ENCODE results near the gene CD163L1. TPM values are rescaled to one million over a fixed set of nuclear protein-coding genes. Genes with fewer than 3 reads are reported as not detected.

CD163L1 gene
- polyA plus RNA-seq, 1 donor (not counting 4 experiments of a cell fraction or from before 2014, with no cell fraction given), result 0.62 TPM

DNA sequence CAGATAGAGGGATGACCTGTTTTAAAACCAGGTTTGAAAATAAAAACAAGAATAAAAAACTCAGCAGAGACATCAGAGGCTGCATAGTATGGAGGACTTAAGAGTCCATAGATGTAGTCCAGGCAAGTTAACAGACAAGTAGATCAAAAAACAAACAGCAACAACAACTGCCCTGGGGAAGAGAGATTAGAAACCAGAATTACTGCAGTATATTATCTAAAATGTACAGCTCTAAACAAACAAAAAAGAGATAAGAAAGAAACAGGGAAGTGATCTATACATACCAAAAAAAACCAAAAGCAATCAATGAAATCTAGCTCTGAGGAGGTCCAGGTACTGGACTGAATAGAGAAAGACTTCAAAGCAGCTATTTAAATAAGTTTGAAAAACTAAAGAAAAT is 91.3 kb downstream of the CD163L1 start:
- no peak overlapping the region for H2AFZ ChIP-seq (ENCODE audit: control insufficient read depth, low read length)
- no peaks in the 10 kb centered on the region for H3K4me1 ChIP-seq (ENCODE audit: control insufficient read depth, extremely low read depth, insufficient read depth, low read length)
- no peak for TF ChIP-seq EZH2 (IDR thresholded peaks at IDR 0.05; ENCODE audit: low read length)
- TF ChIP-seq CTCF (optimal IDR thresholded peaks at IDR 0.05 in 1 of 3, IDR thresholded peaks at IDR 0.05 in 1 of 3, conservative IDR thresholded peaks at IDR 0.05 in 1 of 3; ENCODE audit: extremely low read depth in 1 of 3, insufficient read depth in 2 of 3, low read length in 3 of 3), result no peak
- H3K9me1 ChIP-seq (ENCODE audit: control insufficient read depth, extremely low read depth, insufficient read depth, low read length), result no peaks in the 10 kb centered on the region
- no peaks in the 10 kb centered on the region for H3K79me2 ChIP-seq (ENCODE audit: control insufficient read depth, insufficient read depth, low read length)
- dilution Hi-C loops (cut with MboI; ENCODE audit: extremely low pct_ligation_motif_present, low sequenced_read_pairs), result no loop called here
- no peaks in the 10 kb centered on the region for H3K36me3 ChIP-seq (ENCODE audit: control insufficient read depth in 2 of 2, extremely low read depth in 1 of 2, insufficient read depth in 2 of 2, low read length in 2 of 2)
- H4K20me1 ChIP-seq (ENCODE audit: control insufficient read depth, extremely low read depth, insufficient read depth, low read length), result no peaks in the 10 kb centered on the region
- no peak overlapping the region for H3K27ac ChIP-seq (ENCODE audit: control insufficient read depth, insufficient read depth, low read length)
- H3K27me3 ChIP-seq (ENCODE audit: control insufficient read depth, extremely low read depth, insufficient read depth, low read length), result no peaks in the 10 kb centered on the region
- H3K9me3 ChIP-seq (ENCODE audit: control insufficient read depth, low read depth, low read length), result no peaks in the 10 kb centered on the region
- H3K4me3 ChIP-seq (ENCODE audit: control insufficient read depth in 2 of 3, extremely low read depth in 1 of 3, insufficient read depth in 2 of 3, low read depth in 1 of 3, low read length in 3 of 3), result no peak overlapping the region
- no peak overlapping the region for H3K4me2 ChIP-seq (ENCODE audit: control insufficient read depth, extremely low read depth, insufficient read depth, low read depth, low read length)
- no peak for DNase-seq (ENCODE audit: low read depth, low spot score)
- no peak overlapping the region for H3K9ac ChIP-seq (ENCODE audit: control insufficient read depth, extremely low read depth, insufficient read depth, low read length)
- FAIRE-seq, result no peak

GRCh38 chr12:7351177-7351576 is 92.8 kb downstream of the CD163L1 start:
- H3K4me1 ChIP-seq (ENCODE audit: control insufficient read depth, extremely low read depth, insufficient read depth, low read length), result no peaks in the 10 kb centered on the region
- no peaks in the 10 kb centered on the region for H3K27me3 ChIP-seq (ENCODE audit: control insufficient read depth, extremely low read depth, insufficient read depth, low read length)
- no peaks in the 10 kb centered on the region for H3K9me1 ChIP-seq (ENCODE audit: control insufficient read depth, extremely low read depth, insufficient read depth, low read length)
- no peak overlapping the region for H3K4me3 ChIP-seq (ENCODE audit: control insufficient read depth in 2 of 3, extremely low read depth in 1 of 3, insufficient read depth in 2 of 3, low read depth in 1 of 3, low read length in 3 of 3)
- no peak for TF ChIP-seq EZH2 (IDR thresholded peaks at IDR 0.05; ENCODE audit: low read length)
- no peak for TF ChIP-seq CTCF (optimal IDR thresholded peaks at IDR 0.05 in 1 of 3, IDR thresholded peaks at IDR 0.05 in 1 of 3, conservative IDR thresholded peaks at IDR 0.05 in 1 of 3; ENCODE audit: extremely low read depth in 1 of 3, insufficient read depth in 2 of 3, low read length in 3 of 3)
- dilution Hi-C loops (cut with MboI; ENCODE audit: extremely low pct_ligation_motif_present, low sequenced_read_pairs), result no loop called here
- no peak for FAIRE-seq
- no peaks in the 10 kb centered on the region for H3K9me3 ChIP-seq (ENCODE audit: control insufficient read depth, low read depth, low read length)
- H3K4me2 ChIP-seq (ENCODE audit: control insufficient read depth, extremely low read depth, insufficient read depth, low read depth, low read length), result no peak overlapping the region
- H2AFZ ChIP-seq (ENCODE audit: control insufficient read depth, low read length), result no peak overlapping the region
- H4K20me1 ChIP-seq (ENCODE audit: control insufficient read depth, extremely low read depth, insufficient read depth, low read length), result no peaks in the 10 kb centered on the region
- no peak for DNase-seq (ENCODE audit: low read depth, low spot score)
- H3K79me2 ChIP-seq (ENCODE audit: control insufficient read depth, insufficient read depth, low read length), result no peaks in the 10 kb centered on the region
- H3K27ac ChIP-seq (ENCODE audit: control insufficient read depth, insufficient read depth, low read length), result no peak overlapping the region
- H3K9ac ChIP-seq (ENCODE audit: control insufficient read depth, extremely low read depth, insufficient read depth, low read length), result no peak overlapping the region
- no peaks in the 10 kb centered on the region for H3K36me3 ChIP-seq (ENCODE audit: control insufficient read depth in 2 of 2, extremely low read depth in 1 of 2, insufficient read depth in 2 of 2, low read length in 2 of 2)

Measured in keratinocyte (primary cell).